GM10248 (cell line): Measurements from ENCODE around the gene EDNRB.

ENCODE experiments used
- CTCF ChIA-PET: fragments of 300-600 bp; sonication (Branson Sonifier 250); formaldehyde crosslinking; extraction: SDS; loops from one replicate; lab custom pipeline; 2021; ENCODE audit warnings: antibody characterized with exemption; lab: Yijun Ruan, JAX
- POLR2A ChIA-PET: fragments of 350-650 bp; sonication (Branson Sonifier 250); formaldehyde crosslinking; extraction: SDS; loops from one replicate; lab custom pipeline; 2020; ENCODE audit warnings: antibody characterized with exemption; lab: Yijun Ruan, JAX
- DNase-seq: peaks from one replicate; pipeline ENCODE4 v3.0.0; 2012; ENCODE audit errors: extremely low spot score
- TF ChIP-seq, protein P1 (sequence below): IDR thresholded peaks from 2 replicates; pipeline ENCODE4 v1.5.1; 2012; ENCODE audit warnings: mild to moderate bottlenecking, low read depth; ENCODE audit errors: extremely low read depth, missing control alignments, control extremely low read depth

Gene EDNRB

DNA sequence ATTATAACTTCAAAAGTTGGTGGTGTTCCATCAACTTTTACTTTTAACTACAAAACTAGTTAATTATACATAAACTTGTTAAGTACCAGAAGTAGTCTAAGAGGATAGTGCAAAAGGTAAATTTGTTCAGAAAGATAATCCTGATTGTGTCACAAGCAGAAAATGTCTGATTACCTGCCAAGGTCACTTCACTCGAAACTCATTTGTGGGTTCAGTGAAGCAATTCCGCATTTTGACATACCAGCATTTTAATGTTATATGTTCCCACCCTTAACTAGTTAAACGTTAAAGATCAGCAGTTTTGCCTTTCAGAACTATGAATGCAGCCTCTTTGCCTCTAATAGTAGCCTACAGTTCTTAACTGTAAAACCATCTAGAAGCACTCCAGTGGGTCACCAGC is 5.6 kb downstream of the EDNRB start:
- TF ChIP-seq, protein P1, sequence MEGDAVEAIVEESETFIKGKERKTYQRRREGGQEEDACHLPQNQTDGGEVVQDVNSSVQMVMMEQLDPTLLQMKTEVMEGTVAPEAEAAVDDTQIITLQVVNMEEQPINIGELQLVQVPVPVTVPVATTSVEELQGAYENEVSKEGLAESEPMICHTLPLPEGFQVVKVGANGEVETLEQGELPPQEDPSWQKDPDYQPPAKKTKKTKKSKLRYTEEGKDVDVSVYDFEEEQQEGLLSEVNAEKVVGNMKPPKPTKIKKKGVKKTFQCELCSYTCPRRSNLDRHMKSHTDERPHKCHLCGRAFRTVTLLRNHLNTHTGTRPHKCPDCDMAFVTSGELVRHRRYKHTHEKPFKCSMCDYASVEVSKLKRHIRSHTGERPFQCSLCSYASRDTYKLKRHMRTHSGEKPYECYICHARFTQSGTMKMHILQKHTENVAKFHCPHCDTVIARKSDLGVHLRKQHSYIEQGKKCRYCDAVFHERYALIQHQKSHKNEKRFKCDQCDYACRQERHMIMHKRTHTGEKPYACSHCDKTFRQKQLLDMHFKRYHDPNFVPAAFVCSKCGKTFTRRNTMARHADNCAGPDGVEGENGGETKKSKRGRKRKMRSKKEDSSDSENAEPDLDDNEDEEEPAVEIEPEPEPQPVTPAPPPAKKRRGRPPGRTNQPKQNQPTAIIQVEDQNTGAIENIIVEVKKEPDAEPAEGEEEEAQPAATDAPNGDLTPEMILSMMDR = no peak
- no peak for DNase-seq
- ChIA-PET CTCF (interaction anchor here (1.0 to 2.5 kb wide), 3 partner anchors 9 to 19 kb away, joined by 3 to 7 read pairs (median 5); no protein-coding TSS in a partner anchor), POLR2A (no interaction called here)

DNA sequence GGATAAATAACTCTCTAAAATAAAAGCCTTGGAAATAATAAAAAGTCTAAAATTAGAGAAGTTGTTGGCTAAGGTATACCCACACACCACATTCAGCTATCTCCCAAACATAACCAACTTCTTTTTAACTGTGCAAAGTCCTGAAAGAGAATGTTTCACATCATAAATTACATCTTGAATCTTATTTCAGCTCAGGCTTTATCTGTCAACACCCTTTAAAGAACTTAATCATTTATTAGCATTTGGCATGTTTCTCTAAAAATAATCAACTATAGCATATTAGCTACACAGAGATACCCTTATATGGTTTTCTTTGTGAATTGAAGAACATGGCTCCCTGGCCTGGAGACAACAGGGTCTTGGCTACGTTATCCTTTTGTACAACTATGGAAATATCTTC is 6.9 kb downstream of the EDNRB start:
- ChIA-PET POLR2A (no interaction called here), CTCF (interaction anchor here (1.5 to 2.5 kb wide), 3 partner anchors 8 to 15 kb away, joined by 3 to 7 read pairs (median 6); no protein-coding TSS in a partner anchor)
- TF ChIP-seq, protein P1 = no peak
- DNase-seq = no peak

DNA sequence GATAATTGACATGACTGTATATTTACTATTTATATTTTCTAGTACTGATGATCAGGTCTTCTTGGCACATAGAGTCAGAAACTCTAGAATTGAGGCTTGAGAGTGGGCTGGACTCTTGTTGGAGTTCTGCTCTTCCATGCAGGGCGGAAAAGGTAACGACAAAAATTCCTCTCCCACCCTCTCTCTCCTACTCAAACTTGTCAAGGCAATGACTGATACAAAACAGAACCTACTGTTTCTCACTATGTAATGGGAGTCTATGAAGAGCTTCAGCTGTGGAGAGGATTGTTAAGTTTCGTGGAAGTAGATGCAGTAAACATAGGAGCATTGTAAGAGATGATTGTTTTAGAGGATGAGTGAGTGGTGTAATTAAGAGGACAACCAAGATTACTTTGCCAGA is 8.8 kb downstream of the EDNRB start:
- TF ChIP-seq, protein P1 = no peak
- CTCF ChIA-PET = interaction anchor here (1.2 kb wide), 1 partner anchor 9 kb away, joined by 3 read pairs; the partner anchor contains the start of gene EDNRB
- no peak for DNase-seq
- POLR2A ChIA-PET = no interaction called here

DNA sequence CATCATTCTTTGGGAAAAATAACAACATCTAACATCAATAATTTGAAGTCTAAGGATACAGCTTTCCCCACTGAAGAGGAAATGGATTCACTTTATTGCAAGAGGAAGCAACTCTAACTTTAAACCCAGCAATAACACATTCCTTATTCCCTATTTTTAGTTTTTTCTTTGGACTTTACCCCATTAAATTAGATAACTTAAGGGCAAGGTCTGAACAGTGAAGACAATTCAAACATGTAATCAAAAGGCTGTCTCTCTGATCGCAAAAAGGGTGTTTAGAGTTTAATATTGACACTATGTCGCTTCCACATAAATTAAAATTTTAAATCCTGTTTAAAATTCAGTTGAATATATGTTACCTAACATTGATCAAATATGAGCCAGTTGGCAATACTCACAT is 10.1 kb downstream of the EDNRB start:
- POLR2A ChIA-PET = no interaction called here

DNA sequence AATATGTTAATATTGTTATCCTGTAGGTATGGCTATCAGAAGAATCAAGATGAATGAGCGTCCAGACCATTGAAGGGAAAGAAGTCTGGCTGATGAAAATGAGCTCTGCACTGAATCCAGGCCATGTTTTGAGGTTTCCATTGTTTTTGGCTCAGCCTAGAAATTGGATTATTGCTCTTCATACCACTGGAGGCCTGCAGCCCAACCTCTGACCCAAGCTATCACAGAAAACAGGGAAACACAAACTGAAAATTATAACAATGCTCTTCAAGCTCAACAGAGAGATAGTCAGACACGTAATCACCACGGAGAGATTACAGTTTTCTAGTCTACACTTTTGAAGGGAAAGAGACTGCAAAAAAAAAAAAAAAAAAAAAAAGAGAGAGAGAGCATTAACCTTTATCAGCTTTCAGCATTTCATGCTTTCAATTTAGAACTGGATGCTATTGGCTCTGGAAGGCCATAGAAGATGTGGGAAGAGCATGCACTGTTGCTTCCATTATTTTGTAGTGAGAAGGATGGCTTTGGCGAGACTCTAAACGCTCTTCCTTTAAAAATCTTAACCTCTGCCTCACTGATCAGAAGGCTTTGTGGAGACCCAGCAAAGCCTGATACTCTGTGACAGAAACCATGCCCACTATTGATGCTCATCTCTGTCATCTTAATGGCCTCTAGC is 10.8 kb downstream of the EDNRB start:
- ChIA-PET POLR2A (interaction anchor here (0.6 kb wide), 1 partner anchor 62 kb away, joined by 3 read pairs; no protein-coding TSS in a partner anchor), CTCF (interaction anchor here (1.2 kb wide), 1 partner anchor 10 kb away, joined by 3 read pairs; the partner anchor contains the start of gene EDNRB)
- no peak for DNase-seq
- TF ChIP-seq, protein P1 = no peak

More for the DNA sequence above, 10.1 kb downstream of the EDNRB start:
- DNase-seq = no peak
- CTCF ChIA-PET = interaction anchor here (1.2 kb wide), 2 partner anchors 10 kb away, joined by 3 read pairs; partner anchors contain the start of gene EDNRB
- TF ChIP-seq, protein P1 = no peak

DNA sequence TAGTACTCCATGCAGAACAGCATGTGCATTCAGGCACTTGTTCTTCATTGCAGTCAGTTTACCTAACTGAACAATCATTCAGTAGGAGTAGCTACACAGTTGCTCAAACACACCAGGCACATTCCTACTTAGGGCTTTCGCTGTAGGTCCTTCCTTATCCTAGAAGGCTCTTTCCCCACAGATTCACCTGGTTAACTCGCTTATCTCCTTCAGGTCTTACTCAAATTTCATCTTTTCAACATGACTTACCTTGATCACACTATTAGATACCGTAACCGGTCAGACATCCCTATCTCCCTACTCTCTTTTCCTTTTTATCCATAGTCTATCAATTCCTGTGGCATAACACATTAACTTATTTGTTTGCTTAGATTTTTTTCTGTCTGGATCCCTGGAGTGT is 14.6 kb downstream of the EDNRB start:
- no peak for DNase-seq
- CTCF ChIA-PET = interaction anchor here (0.8 to 2.1 kb wide), 5 partner anchors 9 to 119 kb away, joined by 3 to 7 read pairs (median 3); partner anchors contain the start of gene EDNRB
- POLR2A ChIA-PET = no interaction called here
- TF ChIP-seq, protein P1 = no peak
